Hepatocyte (in vitro differentiated cells): Measurements from ENCODE around the gene LTK.

Source experiments
- CTCF ChIP-seq: fragments of 200-600 bp; sonication (generic); IDR thresholded peaks from 2 replicates; pipeline ENCODE4 v1.5.1; 2016; ENCODE audit warnings: antibody characterized with exemption, mild to moderate bottlenecking; ENCODE audit not compliant: poor library complexity
- EZH2 ChIP-seq: fragments of 200-600 bp; sonication (generic); IDR thresholded peaks from 2 replicates; pipeline ENCODE4 v1.6.1; 2016; ENCODE audit warnings: antibody characterized with exemption, mild to moderate bottlenecking, borderline replicate concordance

GRCh38 chr15:41530363-41530956 lies 16.8 kb upstream of the LTK start:
- TF ChIP-seq CTCF, result no peak
- no peak for TF ChIP-seq EZH2
